Amniotic stem cell (primary cell): ENCODE results near the gene SPIB.
"Not testable (repeated sequence)": the region's sequence is repeated elsewhere in the genome, so short reads cannot be mapped to it uniquely, and the experiment has no call there.

Source experiments
- DNase-seq: peaks from one replicate; lab custom pipeline; 2025; lab: John Stamatoyannopoulos, UW

The SPIB gene

GRCh38 chr19:50418176-50419021, at the start of gene SPIB:
Gene SPIB (plus strand): TSS chr19:50418938. CDS start chr19:50418963, 25 bp downstream.
- no peak for DNase-seq

GRCh38 chr19:50371914-50372475, 46.7 kb upstream of the SPIB start:
- DNase-seq, result no peak

DNA sequence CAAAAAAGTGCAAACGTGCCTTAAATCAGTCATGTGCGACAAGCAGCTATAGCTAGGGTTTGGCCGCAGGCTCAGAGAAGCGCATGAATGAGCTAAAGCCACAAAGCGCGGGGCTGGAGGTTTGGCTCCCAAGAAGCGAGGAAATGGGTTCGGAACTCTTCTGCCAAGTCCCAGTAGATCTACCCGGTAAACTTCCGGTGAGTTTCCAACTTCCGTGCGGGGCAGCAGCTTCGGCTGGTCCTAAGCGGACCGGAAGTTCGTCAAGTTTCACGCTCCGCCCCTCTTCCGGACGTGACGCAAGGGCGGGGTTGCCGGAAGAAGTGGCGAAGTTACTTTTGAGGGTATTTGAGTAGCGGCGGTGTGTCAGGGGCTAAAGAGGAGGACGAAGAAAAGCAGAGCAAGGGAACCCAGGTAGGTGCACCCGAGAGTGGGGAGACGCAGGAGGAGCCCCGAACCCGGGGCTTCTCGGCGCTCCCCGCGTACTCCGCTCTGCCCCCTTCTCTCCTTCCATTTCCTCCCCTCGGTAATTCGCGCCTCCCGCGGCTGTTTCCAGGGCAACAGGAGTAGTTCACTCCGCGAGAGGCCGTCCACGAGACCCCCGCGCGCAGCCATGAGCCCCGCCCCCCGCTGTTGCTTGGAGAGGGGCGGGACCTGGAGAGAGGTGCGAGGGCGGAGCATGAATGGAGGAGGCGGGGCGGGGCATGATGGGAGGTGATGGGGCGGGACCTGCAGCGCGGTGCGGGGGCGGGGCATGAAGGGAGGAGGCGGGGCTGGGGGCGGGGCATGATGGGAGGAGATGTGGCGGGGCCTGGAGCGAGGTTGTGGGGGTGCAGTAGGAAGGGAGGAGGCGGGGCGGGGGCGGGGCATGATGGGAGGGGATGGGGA, 42.3 kb upstream of the SPIB start, which contains the start of gene NR1H2:
Gene NR1H2 (plus strand): TSS at position 292 of the 885 bp plus-strand sequence. CDS start 1,149 bp downstream, outside the sequence.
- DNase-seq, result peak; percentile 96

DNA sequence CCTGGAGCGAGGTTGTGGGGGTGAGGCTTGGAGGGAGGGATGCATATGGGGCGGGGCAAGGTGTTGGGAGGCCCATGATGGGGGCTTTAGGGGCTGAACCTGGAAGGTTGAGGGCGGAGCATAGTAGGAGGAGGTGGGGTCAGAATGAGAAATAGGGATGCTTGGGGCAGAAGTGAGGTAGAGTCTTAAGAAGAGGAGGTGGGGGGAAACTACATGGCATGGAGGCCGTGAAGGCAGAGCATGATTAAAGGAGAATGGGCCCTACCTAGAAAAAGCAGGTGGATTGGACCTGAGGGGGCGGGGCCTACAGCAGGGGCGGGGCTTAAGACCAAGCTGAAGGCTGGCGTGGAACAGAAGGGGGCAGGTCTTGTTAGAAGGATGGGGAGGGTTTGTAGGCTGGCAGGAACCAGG, 41.7 kb upstream of the SPIB start:
- DNase-seq, result no peak

DNA sequence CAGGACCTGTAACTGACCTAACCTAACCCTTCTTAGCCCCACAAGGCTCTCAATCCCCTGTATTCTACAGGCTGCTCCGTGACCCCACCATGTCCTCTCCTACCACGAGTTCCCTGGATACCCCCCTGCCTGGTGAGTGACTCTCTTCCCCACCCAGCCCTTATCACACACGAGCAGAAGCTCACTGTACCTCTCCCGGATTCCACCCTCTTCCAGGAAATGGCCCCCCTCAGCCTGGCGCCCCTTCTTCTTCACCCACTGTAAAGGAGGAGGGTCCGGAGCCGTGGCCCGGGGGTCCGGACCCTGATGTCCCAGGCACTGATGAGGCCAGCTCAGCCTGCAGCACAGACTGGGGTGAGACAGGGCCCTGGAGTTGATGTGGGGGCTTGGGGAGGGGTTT, 41.2 kb upstream of the SPIB start:
- DNase-seq, result no peak

- no peak for DNase-seq
Observed at GRCh38 chr19:50378169-50378862, 40.4 kb upstream of the SPIB start.

GRCh38 chr19:50378863-50379236, 39.9 kb upstream of the SPIB start:
- DNase-seq, result no peak

DNA sequence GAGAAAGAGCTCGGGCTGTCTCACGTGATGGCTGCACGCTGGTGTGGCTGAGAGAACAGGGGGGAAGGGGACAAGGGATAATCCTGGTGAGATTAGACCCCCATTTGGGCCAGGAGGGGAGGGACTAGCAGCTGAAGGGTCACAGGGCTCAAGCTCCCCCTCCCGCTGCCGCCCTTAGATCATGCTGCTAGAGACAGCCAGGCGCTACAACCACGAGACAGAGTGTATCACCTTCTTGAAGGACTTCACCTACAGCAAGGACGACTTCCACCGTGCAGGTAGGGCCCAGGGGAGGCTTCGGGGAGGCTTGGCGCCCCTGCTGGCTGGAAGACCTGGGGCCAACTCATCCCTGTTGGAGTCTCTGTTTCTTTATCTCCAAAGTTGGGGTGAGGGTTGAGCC, 39.1 kb upstream of the SPIB start:
- no peak for DNase-seq

DNA sequence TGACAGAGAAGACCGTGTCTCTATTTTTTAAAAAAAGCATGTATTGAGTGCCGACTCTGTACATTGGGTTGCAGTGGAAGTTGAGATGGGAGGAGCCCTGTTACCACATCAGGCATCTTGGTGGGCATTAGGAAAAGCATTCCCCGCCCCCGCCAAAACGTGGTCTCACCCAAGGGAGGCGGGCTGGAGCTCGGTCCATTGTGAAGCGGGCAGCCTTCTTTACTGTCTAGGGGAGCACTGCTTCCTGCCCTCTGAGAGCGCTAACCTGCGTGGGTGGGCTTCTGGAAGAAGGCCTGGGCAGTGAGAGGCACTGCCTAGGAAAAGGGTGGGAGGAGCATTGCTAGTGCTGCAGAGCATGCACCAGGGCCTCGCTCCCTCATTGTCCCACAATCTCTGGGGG, 38.6 kb upstream of the SPIB start:
- DNase-seq, result no peak

- no peak for DNase-seq
Observed at GRCh38 chr19:50380751-50381151, 38.0 kb upstream of the SPIB start.

DNA sequence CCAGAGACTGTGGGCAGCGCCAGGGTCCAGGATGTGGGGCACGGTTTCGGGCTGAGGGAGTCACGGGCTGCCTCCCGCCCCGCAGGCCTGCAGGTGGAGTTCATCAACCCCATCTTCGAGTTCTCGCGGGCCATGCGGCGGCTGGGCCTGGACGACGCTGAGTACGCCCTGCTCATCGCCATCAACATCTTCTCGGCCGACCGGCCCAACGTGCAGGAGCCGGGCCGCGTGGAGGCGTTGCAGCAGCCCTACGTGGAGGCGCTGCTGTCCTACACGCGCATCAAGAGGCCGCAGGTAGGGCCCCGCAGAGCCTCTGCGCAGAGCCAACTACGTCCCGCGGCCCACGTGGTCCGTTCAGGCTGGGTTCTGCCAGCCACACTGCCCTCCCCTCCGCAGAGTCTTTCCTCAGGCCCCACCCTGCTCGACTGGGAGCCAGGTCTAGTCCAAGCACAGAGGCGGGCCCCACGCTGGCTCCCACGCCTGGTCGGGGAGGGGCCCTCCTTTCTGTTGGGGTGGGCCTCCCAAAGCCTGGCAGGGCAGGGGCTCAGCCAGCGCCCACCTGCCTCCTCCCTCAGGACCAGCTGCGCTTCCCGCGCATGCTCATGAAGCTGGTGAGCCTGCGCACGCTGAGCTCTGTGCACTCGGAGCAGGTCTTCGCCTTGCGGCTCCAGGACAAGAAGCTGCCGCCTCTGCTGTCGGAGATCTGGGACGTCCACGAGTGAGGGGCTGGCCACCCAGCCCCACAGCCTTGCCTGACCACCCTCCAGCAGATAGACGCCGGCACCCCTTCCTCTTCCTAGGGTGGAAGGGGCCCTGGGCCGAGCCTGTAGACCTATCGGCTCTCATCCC, 36.6 kb upstream of the SPIB start:
- no peak for DNase-seq

DNA sequence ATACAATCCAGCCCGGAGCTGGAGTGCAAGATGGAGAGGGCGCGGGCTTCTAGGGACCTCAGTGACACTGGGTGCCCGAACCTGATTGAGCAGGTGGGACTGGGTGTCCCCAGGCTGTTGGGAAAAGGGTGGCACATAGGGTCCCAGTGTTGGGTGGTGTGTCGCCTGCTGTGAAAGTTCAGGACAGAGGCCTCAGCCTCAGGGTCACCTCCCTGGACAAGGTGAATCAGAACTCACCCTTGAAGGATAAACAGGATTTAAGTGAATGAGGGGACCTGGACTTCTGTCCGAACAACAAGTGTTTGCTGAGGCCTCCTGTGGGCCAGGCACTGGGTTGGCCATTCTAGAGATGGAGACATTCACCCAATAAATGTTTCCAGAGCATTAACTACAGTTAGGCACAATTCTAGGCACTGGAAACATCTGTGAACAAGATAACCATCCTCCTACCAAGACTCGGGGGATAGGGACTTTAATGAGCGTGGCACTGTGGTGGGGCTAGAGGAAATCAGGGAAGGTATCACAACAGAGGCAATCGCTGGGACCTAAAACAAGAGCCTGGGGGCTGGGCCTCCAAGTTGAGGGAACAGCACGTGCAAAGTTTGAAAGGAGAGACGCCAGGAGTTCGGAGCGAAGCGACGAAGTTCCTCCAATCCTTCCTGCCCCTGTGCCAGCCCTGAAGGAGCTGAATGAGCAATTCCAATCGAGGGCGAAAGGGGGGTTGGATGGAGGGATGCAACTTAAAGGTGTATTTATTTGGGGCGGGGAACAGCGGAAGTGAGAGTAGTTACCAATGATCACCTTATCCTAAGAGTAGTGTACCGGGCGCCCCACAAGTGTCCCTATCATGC, 35.5 kb upstream of the SPIB start:
- DNase-seq, result no peak

DNA sequence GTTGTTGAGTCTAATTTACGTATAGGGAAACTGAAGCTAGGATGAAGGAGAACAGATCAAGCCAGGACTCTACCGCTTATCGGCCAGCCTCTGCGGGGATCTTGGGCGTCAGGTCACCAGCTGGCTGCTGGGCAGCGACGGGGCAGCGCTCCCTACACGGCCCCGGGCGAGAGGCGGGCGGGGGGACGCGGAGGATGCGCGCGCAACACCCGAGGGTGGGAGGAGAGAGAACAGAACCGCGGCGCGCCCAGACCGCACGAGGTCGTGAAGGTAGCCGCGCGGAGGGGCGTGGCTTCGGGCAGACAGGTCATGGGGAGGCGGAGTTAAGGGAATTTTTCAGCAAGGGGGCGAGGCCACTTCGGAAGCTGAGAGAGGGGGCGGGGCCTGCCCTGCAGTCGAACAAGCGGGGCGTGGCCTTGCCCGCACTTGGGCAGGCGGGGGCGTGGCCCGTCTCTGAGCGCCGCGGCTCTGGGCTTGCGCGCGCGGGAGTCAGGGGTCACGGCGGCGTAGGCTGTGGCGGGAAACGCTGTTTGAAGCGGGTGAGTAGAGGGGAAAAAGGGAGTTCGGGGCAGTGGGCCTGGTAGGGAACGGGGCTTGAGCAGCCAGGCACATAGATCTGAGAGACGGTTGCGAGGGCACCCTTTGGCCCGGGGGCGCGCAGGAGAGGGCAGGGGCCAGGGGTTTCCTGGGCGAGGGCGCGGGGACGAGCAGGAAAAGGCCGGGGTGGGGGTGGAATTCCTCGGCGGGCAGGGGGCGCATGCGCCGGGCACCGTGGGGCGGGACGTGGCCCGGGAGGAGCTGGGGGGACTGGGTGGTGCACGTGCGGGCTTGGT, 34.7 kb upstream of the SPIB start, which contains the start of gene POLD1:
Gene POLD1 (plus strand): TSS at position 496 of the 833 bp plus-strand sequence. CDS start 14,505 bp downstream, outside the sequence.
- DNase-seq, result peak; percentile 97

- peak; percentile 15 for DNase-seq
Observed at GRCh38 chr19:50384685-50385535, 33.8 kb upstream of the SPIB start.

GRCh38 chr19:50387176-50387867, 31.4 kb upstream of the SPIB start:
- DNase-seq, result no peak

DNA sequence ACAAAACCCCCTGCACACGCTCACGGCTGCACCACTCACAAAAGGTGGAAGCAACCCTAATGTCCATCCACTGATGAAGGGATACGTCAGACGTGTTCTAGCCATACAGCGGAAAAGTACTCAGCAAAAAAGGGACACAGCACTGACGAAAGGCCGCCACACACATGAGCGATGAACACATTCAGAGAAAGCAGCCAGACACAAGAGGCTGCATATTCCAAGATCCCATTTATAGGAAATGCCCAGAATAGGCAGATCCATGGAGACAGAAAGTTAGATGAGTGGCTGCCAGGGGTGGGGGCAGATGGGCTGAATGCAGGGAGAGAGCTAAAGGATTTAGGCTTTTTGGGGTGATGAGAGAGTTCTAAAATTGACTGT, 30.9 kb upstream of the SPIB start:
- no peak for DNase-seq

DNA sequence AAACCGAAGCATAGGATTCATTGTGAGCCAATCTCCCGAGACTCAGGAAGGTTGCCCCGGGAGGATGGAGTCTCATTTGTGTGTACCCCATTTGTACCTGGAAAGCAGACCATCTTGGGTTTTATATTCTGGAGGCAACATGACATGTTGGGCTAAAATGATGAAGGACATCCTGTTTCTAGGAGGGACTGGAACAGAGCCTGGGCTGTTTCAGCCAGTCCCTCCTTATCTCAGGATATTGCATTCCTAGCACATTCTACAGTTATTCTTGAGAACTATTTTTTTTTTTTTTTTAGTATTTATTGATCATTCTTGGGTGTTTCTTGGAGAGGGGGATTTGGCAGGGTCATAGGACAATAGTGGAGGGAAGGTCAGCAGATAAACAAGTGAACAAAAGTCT, 28.4 kb upstream of the SPIB start:
- not testable (repeated sequence) for DNase-seq
